Neural cell (in vitro differentiated cells): ENCODE data around the gene LURAP1L. TPM values are rescaled to one million over a fixed set of nuclear protein-coding genes. Genes with fewer than 3 reads are reported as not detected.

Experiments used
- H2AFZ ChIP-seq: fragments of 200-600, 300-800 bp; sonication (generic), shearing (Covaris generic); 2 replicates; pipeline ENCODE4 v1.6.0; 2014; ENCODE audit warnings: low read depth, mild to moderate bottlenecking, antibody characterized with exemption, low read length, moderate library complexity
- H3F3A ChIP-seq: fragments of 200-600 bp; shearing (Covaris generic); 2 replicates; pipeline ENCODE4 v1.6.1; 2016; ENCODE audit warnings: mild to moderate bottlenecking, moderate library complexity, mixed read lengths, antibody characterized with exemption, low read length; ENCODE audit not compliant: insufficient read depth, poor library complexity, severe bottlenecking
- H3K27ac ChIP-seq: fragments of 200-600, 300-800 bp; sonication (generic), shearing (Covaris generic); 2 replicates; pipeline ENCODE4 v1.5.1; 2014; ENCODE audit warnings: mild to moderate bottlenecking, low read length, moderate library complexity
- H3K27me3 ChIP-seq: fragments of 300-800, 200-600 bp; sonication (generic), shearing (Covaris generic); 2 replicates; pipeline ENCODE4 v1.6.0; 2014; ENCODE audit warnings: mild to moderate bottlenecking, low read depth, low read length, moderate library complexity; ENCODE audit not compliant: insufficient read depth
- H3K36me3 ChIP-seq: fragments of 300-800, 200-600 bp; sonication (generic), shearing (Covaris generic); 2 replicates; pipeline ENCODE4 v1.5.1; 2014; ENCODE audit warnings: mild to moderate bottlenecking, antibody characterized with exemption, low read length, moderate library complexity; ENCODE audit not compliant: insufficient read depth
- H3K4me2 ChIP-seq: fragments of 300-800, 200-600 bp; sonication (generic), shearing (Covaris generic); 2 replicates; pipeline ENCODE4 v1.6.0; 2014; ENCODE audit warnings: mild to moderate bottlenecking, low read length
- H3K4me3 ChIP-seq: fragments of 300-800, 200-600 bp; sonication (generic), shearing (Covaris generic); 2 replicates; pipeline ENCODE4 v1.5.1; 2014; ENCODE audit warnings: mild to moderate bottlenecking, low read length, moderate library complexity
- H3K79me2 ChIP-seq: fragments of 200-600 bp; shearing (Covaris generic); replicated peaks from 2 replicates; pipeline ENCODE4 v1.6.0; 2014; ENCODE audit warnings: mild to moderate bottlenecking, low read length, moderate library complexity; ENCODE audit not compliant: insufficient read depth
- H3K9ac ChIP-seq: fragments of 300-800, 200-600 bp; sonication (generic), shearing (Covaris generic); 2 replicates; pipeline ENCODE4 v1.6.1; 2016; ENCODE audit warnings: mild to moderate bottlenecking, low read length, mixed read lengths
- H3K9me2 ChIP-seq: fragments of 200-600 bp; shearing (Covaris generic); 2 replicates; pipeline ENCODE4 v1.6.1; 2016; ENCODE audit warnings: mild to moderate bottlenecking, low read length, mixed read lengths; ENCODE audit not compliant: insufficient read depth
- H3K9me3 ChIP-seq: fragments of 200-600, 300-800 bp; sonication (generic), shearing (Covaris generic); 2 replicates; pipeline ENCODE4 v1.6.1; 2016; ENCODE audit warnings: mild to moderate bottlenecking, mixed run types, low read length, moderate library complexity, mixed read lengths
- H4K20me1 ChIP-seq: fragments of 200-600 bp; shearing (Covaris generic); 2 replicates; pipeline ENCODE4 v1.6.1; 2016; ENCODE audit warnings: mild to moderate bottlenecking, mixed run types; ENCODE audit not compliant: insufficient read depth
- EP300 ChIP-seq: fragments of 450-650 bp; conservative IDR thresholded peaks from 2 replicates; pipeline ENCODE4 v1.6.1; 2014; ENCODE audit warnings: antibody characterized with exemption, mild to moderate bottlenecking, moderate library complexity; ENCODE audit not compliant: poor library complexity, severe bottlenecking
- EZH2 ChIP-seq: fragments of 200-600, 300-800 bp; shearing (Covaris generic), sonication (generic); IDR thresholded peaks from 2 replicates; pipeline ENCODE4 v1.6.1; 2014; ENCODE audit warnings: antibody characterized with exemption, low read length, borderline replicate concordance, mild to moderate bottlenecking; ENCODE audit not compliant: insufficient read depth, poor library complexity, severe bottlenecking
- MXI1 ChIP-seq: fragments of 450-650 bp; conservative IDR thresholded peaks from 2 replicates; pipeline ENCODE4 v1.6.1; 2014; ENCODE audit warnings: antibody characterized with exemption, mild to moderate bottlenecking; ENCODE audit not compliant: poor library complexity, severe bottlenecking
- POLR2AphosphoS5 ChIP-seq: IDR thresholded peaks from 2 replicates; pipeline ENCODE4 v1.6.1; 2012
- RAD21 ChIP-seq: fragments of 450-650 bp; conservative IDR thresholded peaks from 2 replicates; pipeline ENCODE4 v1.6.1; 2014; ENCODE audit warnings: antibody characterized with exemption, mild to moderate bottlenecking, moderate library complexity
- SMC3 ChIP-seq: fragments of 450-650 bp; conservative IDR thresholded peaks from 2 replicates; pipeline ENCODE4 v1.6.1; 2014; ENCODE audit warnings: antibody characterized with exemption, mild to moderate bottlenecking, moderate library complexity; ENCODE audit not compliant: poor library complexity
- TAF1 ChIP-seq: IDR thresholded peaks from 2 replicates; pipeline ENCODE4 v1.6.1; 2012; ENCODE audit warnings: low read depth
- polyA plus RNA-seq: library from polyadenylated mRNA; depleted of rRNA; stranded (reverse); fragments of >200 nt; gene quantifications from 2 replicates; pipeline ENCODE4 v1.2.3, GENCODE V29; 2014
- TF ChIP-seq, protein P1 (sequence below): fragments of 450-650 bp; IDR thresholded peaks from 2 replicates; pipeline ENCODE4 v1.5.1; 2014; ENCODE audit warnings: antibody characterized with exemption, mild to moderate bottlenecking, moderate library complexity; ENCODE audit not compliant: poor library complexity, severe bottlenecking
- TF ChIP-seq, protein P2 (sequence below): IDR thresholded peaks from 2 replicates; pipeline ENCODE4 v1.6.1; 2012; ENCODE audit warnings: borderline replicate concordance

The LURAP1L gene
- polyA plus RNA-seq, 1 donor from 2014 or later, result 0.59 TPM

DNA sequence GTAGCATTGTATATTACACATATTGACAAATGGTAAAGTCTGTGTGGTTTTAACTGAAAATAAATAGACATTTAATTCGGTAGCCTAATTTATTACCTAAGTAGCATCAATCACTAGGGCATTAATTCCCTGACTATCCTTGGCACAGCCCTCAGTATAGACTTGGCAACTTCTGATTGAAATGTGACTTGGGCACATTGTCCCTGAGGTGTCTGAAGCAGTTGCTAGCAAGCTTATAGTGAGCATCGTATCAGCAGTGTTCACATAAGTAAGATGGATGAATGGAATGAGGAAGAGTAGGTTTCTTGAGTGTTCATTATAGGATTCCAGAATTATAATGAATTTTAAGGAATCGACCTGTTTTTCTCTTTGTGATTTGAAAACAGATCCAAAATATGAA, 16.1 kb downstream of the LURAP1L start:
- no peak overlapping the region for H2AFZ ChIP-seq
- H3K9me2 ChIP-seq, result no peaks in the 10 kb centered on the region
- no peaks in the 10 kb centered on the region for H3K27me3 ChIP-seq
- no peaks in the 10 kb centered on the region for H3K79me2 ChIP-seq
- H3F3A ChIP-seq, result no peaks in the 10 kb centered on the region
- TF ChIP-seq RAD21 (no peak), TAF1 (no peak), POLR2AphosphoS5 (no peak), MXI1 (no peak), SMC3 (no peak), EZH2 (no peak), EP300 (no peak)
- TF ChIP-seq, protein P1, sequence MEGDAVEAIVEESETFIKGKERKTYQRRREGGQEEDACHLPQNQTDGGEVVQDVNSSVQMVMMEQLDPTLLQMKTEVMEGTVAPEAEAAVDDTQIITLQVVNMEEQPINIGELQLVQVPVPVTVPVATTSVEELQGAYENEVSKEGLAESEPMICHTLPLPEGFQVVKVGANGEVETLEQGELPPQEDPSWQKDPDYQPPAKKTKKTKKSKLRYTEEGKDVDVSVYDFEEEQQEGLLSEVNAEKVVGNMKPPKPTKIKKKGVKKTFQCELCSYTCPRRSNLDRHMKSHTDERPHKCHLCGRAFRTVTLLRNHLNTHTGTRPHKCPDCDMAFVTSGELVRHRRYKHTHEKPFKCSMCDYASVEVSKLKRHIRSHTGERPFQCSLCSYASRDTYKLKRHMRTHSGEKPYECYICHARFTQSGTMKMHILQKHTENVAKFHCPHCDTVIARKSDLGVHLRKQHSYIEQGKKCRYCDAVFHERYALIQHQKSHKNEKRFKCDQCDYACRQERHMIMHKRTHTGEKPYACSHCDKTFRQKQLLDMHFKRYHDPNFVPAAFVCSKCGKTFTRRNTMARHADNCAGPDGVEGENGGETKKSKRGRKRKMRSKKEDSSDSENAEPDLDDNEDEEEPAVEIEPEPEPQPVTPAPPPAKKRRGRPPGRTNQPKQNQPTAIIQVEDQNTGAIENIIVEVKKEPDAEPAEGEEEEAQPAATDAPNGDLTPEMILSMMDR, result no peak
- TF ChIP-seq, protein P2, sequence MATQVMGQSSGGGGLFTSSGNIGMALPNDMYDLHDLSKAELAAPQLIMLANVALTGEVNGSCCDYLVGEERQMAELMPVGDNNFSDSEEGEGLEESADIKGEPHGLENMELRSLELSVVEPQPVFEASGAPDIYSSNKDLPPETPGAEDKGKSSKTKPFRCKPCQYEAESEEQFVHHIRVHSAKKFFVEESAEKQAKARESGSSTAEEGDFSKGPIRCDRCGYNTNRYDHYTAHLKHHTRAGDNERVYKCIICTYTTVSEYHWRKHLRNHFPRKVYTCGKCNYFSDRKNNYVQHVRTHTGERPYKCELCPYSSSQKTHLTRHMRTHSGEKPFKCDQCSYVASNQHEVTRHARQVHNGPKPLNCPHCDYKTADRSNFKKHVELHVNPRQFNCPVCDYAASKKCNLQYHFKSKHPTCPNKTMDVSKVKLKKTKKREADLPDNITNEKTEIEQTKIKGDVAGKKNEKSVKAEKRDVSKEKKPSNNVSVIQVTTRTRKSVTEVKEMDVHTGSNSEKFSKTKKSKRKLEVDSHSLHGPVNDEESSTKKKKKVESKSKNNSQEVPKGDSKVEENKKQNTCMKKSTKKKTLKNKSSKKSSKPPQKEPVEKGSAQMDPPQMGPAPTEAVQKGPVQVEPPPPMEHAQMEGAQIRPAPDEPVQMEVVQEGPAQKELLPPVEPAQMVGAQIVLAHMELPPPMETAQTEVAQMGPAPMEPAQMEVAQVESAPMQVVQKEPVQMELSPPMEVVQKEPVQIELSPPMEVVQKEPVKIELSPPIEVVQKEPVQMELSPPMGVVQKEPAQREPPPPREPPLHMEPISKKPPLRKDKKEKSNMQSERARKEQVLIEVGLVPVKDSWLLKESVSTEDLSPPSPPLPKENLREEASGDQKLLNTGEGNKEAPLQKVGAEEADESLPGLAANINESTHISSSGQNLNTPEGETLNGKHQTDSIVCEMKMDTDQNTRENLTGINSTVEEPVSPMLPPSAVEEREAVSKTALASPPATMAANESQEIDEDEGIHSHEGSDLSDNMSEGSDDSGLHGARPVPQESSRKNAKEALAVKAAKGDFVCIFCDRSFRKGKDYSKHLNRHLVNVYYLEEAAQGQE, result no peak
- no peak overlapping the region for H3K4me2 ChIP-seq
- no peaks in the 10 kb centered on the region for H3K9me3 ChIP-seq
- no peak overlapping the region for H3K27ac ChIP-seq
- H3K4me3 ChIP-seq, result no peak overlapping the region
- no peaks in the 10 kb centered on the region for H3K36me3 ChIP-seq
- H3K9ac ChIP-seq, result no peak overlapping the region
- no peaks in the 10 kb centered on the region for H4K20me1 ChIP-seq

GRCh38 chr9:12794101-12794799, 19.4 kb downstream of the LURAP1L start:
- no peak overlapping the region for H3K4me2 ChIP-seq
- H3K4me3 ChIP-seq, result no peak overlapping the region
- H3K36me3 ChIP-seq, result no peaks in the 10 kb centered on the region
- no peaks in the 10 kb centered on the region for H3K27me3 ChIP-seq
- H3K9me2 ChIP-seq, result no peaks in the 10 kb centered on the region
- no peaks in the 10 kb centered on the region for H3K79me2 ChIP-seq
- H2AFZ ChIP-seq, result no peak overlapping the region
- H3F3A ChIP-seq, result no peaks in the 10 kb centered on the region
- no peak overlapping the region for H3K27ac ChIP-seq
- TF ChIP-seq EP300, result no peak
- no peak for TF ChIP-seq TAF1
- TF ChIP-seq, protein P1, result no peak
- no peak for TF ChIP-seq MXI1
- TF ChIP-seq SMC3, result no peak
- TF ChIP-seq EZH2, result no peak
- TF ChIP-seq, protein P2, result no peak
- no peak for TF ChIP-seq RAD21
- no peak for TF ChIP-seq POLR2AphosphoS5
- H3K9me3 ChIP-seq, result no peaks in the 10 kb centered on the region
- H4K20me1 ChIP-seq, result no peaks in the 10 kb centered on the region
- H3K9ac ChIP-seq, result no peak overlapping the region
